ENCODE data around the gene TKFC. TPM values are rescaled to one million over a fixed set of nuclear protein-coding genes. Genes with fewer than 3 reads are reported as not detected.

TKFC gene
- polyA plus RNA-seq, 1 of the 3 experiments (the other 2 are of a cell fraction), result 72.0 TPM

DNA sequence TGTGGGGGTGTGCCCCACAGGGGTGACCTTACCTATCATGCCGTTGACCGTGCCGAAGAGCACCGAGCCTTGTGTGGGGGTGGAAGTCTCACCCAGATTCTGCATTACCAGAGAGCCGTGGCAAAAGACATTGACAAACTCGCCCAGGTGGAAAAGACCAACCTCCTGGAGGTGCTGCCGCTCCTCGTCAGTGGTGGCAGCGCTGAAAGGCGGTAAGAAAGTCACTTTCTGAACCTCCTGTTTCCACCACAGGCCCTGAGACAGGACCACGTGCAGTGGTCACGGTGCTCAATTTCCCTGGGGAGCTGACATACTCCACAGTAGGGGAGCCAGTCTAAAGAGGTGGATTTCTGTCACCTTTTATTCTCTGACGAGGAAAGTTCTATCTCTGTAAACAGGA lies 30.5 kb upstream of the TKFC start (continued):
- TF ChIP-seq USF1 (IDR thresholded peaks at IDR 0.05; ENCODE audit: borderline replicate concordance, low read depth), result no peak

- Histone ChIP-seq H3K27me3 (ENCODE audit: insufficient read depth) (no peaks in the 10 kb centered on the region), H3K4me2 (no peak overlapping the region), H3K36me3 (replicated peaks in 1 of 2; ENCODE audit: control insufficient read depth in 1 of 2, insufficient read depth in 2 of 2, low read length in 1 of 2) (peaks cover 41 to 91% of the 10 kb centered on the region in 2 experiments), H3K9ac (no peak overlapping the region), H3K9me2 (no peaks in the 10 kb centered on the region), H4K20me1 (ENCODE audit: insufficient read depth) (no peaks in the 10 kb centered on the region), H3F3A (replicated peaks; ENCODE audit: insufficient read depth) (peaks cover under 1% of the 10 kb centered on the region), H3K27ac (ENCODE audit: low read depth in 2 of 2, low read length in 1 of 2) (no peak overlapping the region), H2AFZ (ENCODE audit: low read depth) (no peak overlapping the region), H3K4me3 (ENCODE audit: low read depth in 2 of 2, low read length in 1 of 2) (no peak overlapping the region), H3K4me1 (ENCODE audit: control insufficient read depth in 1 of 2, insufficient read depth in 2 of 2, low read depth in 1 of 2, low read length in 1 of 2) (no peaks in the 10 kb centered on the region; a peak in 1 of 4 replicates), H3K79me2 (ENCODE audit: insufficient read depth) (no peaks in the 10 kb centered on the region), H3K9me3 (no peaks in the 10 kb centered on the region)
- TF ChIP-seq RCOR1 (IDR thresholded peaks at IDR 0.05; ENCODE audit: low read length), result no peak
- TF ChIP-seq TAF1 (IDR thresholded peaks at IDR 0.05; ENCODE audit: borderline replicate concordance, low read depth, low read length), result no peak
- TF ChIP-seq JUND (IDR thresholded peaks at IDR 0.05), result no peak
- TF ChIP-seq GATA2 (CRISPR knock-in tag; IDR thresholded peaks at IDR 0.05), result no peak
- TF ChIP-seq FOSL2 (IDR thresholded peaks at IDR 0.05; ENCODE audit: borderline replicate concordance, low read depth), result no peak
- TF ChIP-seq, protein P1, sequence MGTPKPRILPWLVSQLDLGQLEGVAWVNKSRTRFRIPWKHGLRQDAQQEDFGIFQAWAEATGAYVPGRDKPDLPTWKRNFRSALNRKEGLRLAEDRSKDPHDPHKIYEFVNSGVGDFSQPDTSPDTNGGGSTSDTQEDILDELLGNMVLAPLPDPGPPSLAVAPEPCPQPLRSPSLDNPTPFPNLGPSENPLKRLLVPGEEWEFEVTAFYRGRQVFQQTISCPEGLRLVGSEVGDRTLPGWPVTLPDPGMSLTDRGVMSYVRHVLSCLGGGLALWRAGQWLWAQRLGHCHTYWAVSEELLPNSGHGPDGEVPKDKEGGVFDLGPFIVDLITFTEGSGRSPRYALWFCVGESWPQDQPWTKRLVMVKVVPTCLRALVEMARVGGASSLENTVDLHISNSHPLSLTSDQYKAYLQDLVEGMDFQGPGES (IDR thresholded peaks at IDR 0.05; ENCODE audit: low read depth, low read length), result no peak
- TF ChIP-seq ELF1 (IDR thresholded peaks at IDR 0.05), result no peak
- no peak for TF ChIP-seq EZH2phosphoT487 (IDR thresholded peaks at IDR 0.05; ENCODE audit: borderline replicate concordance, low read depth)
- no peak for TF ChIP-seq RXRA (IDR thresholded peaks at IDR 0.05; ENCODE audit: borderline replicate concordance, low read depth)
- TF ChIP-seq CTCF (IDR thresholded peaks at IDR 0.05), result no peak
- TF ChIP-seq USF2 (IDR thresholded peaks at IDR 0.05; ENCODE audit: borderline replicate concordance, low read depth, low read length), result no peak
- TF ChIP-seq RAD21 (IDR thresholded peaks at IDR 0.05; ENCODE audit: low read length), result no peak
- no peak for TF ChIP-seq ZBTB33 (IDR thresholded peaks at IDR 0.05; ENCODE audit: borderline replicate concordance, low read depth)
- TF ChIP-seq YY1 (IDR thresholded peaks at IDR 0.05; ENCODE audit: low read depth), result no peak
- no peak for TF ChIP-seq EP300 (IDR thresholded peaks at IDR 0.05; ENCODE audit: borderline replicate concordance in 1 of 2, low read depth in 1 of 2, low read length in 1 of 2)
- TF ChIP-seq, protein P2, sequence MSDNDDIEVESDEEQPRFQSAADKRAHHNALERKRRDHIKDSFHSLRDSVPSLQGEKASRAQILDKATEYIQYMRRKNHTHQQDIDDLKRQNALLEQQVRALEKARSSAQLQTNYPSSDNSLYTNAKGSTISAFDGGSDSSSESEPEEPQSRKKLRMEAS (IDR thresholded peaks at IDR 0.05; ENCODE audit: low read depth), result no peak
- no peak for TF ChIP-seq CHD2 (IDR thresholded peaks at IDR 0.05; ENCODE audit: low read length, partially characterized antibody)
- no peak for TF ChIP-seq SMC3 (IDR thresholded peaks at IDR 0.05; ENCODE audit: low read depth, low read length)
- POLR2A ChIA-PET, result no interaction called here
- no peak for DNase-seq
- WGBS (ENCODE audit: low lambda C conversion rate), result 96% methylated on average over 8 of the region's 9 CpGs
- CTCF ChIA-PET, result interaction anchor here (1.0 kb wide), 1 partner anchor 82 kb away, joined by 3 read pairs; no protein-coding TSS in a partner anchor
Measured at GRCh38 chr11:61303725-61304124, 29.3 kb upstream of the TKFC start.
